ENCODE measurements around the gene ATXN2. TPM values are rescaled to one million over a fixed set of nuclear protein-coding genes. Genes with fewer than 3 reads are reported as not detected.
A peak's percentile ranks its signal among the peaks of the same experiment; 100 is the strongest.
"Not testable (repeated sequence)": the region's sequence is repeated elsewhere in the genome, so short reads cannot be mapped to it uniquely, and the experiment has no call there.

The ATXN2 gene
- polyA plus RNA-seq, 6 donors from 2014 or later: 12.0 to 38.0 (median 20.3) TPM

GRCh38 chr12:111578276-111578970 is 20.7 kb downstream of the ATXN2 start:
- Mint-ChIP-seq H3K27me3 (no peaks in the 10 kb centered on the region), H3K4me3 (no peak overlapping the region), H3K36me3 (peaks cover 0 to 8% of the 10 kb centered on the region in 2 donors), H3K27ac (peak overlapping the region in 1 of 6 donors; percentile 36), H3K4me1 (peaks cover 16 to 24% (median 21%) of the 10 kb centered on the region in 3 donors), H3K9me3 (no peaks in the 10 kb centered on the region)
- no peak for ATAC-seq (ENCODE audit: low read depth in 2 of 2)
- DNase-seq: no peak

DNA sequence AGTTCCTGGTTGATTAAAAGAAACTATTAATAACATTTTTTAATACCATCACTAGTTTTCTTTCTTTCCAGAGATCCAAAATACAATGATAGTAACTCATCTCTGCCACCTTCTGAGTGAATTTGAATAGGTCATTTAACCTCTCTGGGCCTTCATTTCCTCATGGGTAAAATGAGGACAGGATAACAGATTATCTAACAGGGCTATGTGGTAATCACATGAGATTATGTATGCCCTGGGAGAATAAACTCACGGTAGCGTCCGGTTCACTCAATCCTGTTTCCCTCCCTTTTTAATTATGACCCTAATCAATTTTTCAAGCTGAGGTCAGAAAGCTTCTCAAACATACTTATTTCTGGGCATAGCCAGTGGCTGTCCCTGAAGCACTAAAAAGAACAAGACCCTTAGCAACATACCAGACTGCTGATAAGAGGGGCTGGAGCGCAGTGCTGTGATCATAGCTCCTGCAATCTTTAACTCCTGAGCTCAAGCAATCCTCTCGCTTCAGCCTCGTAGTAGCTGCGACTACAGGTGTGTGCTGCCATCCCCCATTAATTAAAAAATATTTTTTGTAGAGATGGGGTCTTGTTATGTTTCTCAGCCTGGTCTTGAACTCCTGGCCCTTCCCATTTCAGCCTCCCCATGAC is 24.2 kb downstream of the ATXN2 start:
- Mint-ChIP-seq H3K4me3 (no peak overlapping the region), H3K27ac (peak overlapping the region in 4 of 6 donors; percentile 18 to 31 (median 27)), H3K4me1 (peaks cover 17 to 29% (median 21%) of the 10 kb centered on the region in 3 donors), H3K27me3 (no peaks in the 10 kb centered on the region), H3K9me3 (no peaks in the 10 kb centered on the region), H3K36me3 (no peaks in the 10 kb centered on the region)
- ATAC-seq (ENCODE audit: low read depth in 2 of 2) (no peak), DNase-seq (no peak)

GRCh38 chr12:111573476-111573875 is 25.6 kb downstream of the ATXN2 start:
- Mint-ChIP-seq H3K27ac (peak overlapping the region in 1 of 6 donors; percentile 4), H3K27me3 (no peaks in the 10 kb centered on the region)
- DNase-seq: no peak

GRCh38 chr12:111570084-111570961 is 28.8 kb downstream of the ATXN2 start:
- H3K4me3 Mint-ChIP-seq: no peak overlapping the region
- no peaks in the 10 kb centered on the region for H3K27me3 Mint-ChIP-seq
- no peak for ATAC-seq (ENCODE audit: low read depth in 2 of 2)
- peaks cover 17 to 26% (median 21%) of the 10 kb centered on the region in 3 donors for H3K4me1 Mint-ChIP-seq
- H3K9me3 Mint-ChIP-seq: no peaks in the 10 kb centered on the region
- no peaks in the 10 kb centered on the region for H3K36me3 Mint-ChIP-seq
- H3K27ac Mint-ChIP-seq: peak overlapping the region in 3 of 6 donors; percentile 12 to 27 (median 16)
- DNase-seq: no peak

More at GRCh38 chr12:111573476-111573875, 25.6 kb downstream of the ATXN2 start:
- ATAC-seq (ENCODE audit: low read depth in 2 of 2): no peak
- peaks cover 17 to 23% (median 22%) of the 10 kb centered on the region in 3 donors for H3K4me1 Mint-ChIP-seq
- no peaks in the 10 kb centered on the region for H3K9me3 Mint-ChIP-seq
- H3K36me3 Mint-ChIP-seq: no peaks in the 10 kb centered on the region
- H3K4me3 Mint-ChIP-seq: no peak overlapping the region

- no peak for ATAC-seq (ENCODE audit: low read depth in 2 of 2)
- no peaks in the 10 kb centered on the region for H3K9me3 Mint-ChIP-seq
- DNase-seq: no peak
- H3K27me3 Mint-ChIP-seq: no peaks in the 10 kb centered on the region
- H3K4me3 Mint-ChIP-seq: no peak overlapping the region
- H3K27ac Mint-ChIP-seq: peak overlapping the region in 2 of 6 donors; percentile 12 to 51
- peaks cover 17 to 26% (median 24%) of the 10 kb centered on the region in 3 donors for H3K4me1 Mint-ChIP-seq
- no peaks in the 10 kb centered on the region for H3K36me3 Mint-ChIP-seq
Measured at GRCh38 chr12:111569363-111570083, 29.6 kb downstream of the ATXN2 start.

GRCh38 chr12:111560844-111561243 is 38.3 kb downstream of the ATXN2 start:
- not testable (repeated sequence) for H3K9me3 Mint-ChIP-seq; H3K4me3 Mint-ChIP-seq; H3K27me3 Mint-ChIP-seq; DNase-seq; H3K36me3 Mint-ChIP-seq; ATAC-seq (ENCODE audit: low read depth in 2 of 2)
- Mint-ChIP-seq H3K27ac (peak overlapping the region in 2 of 6 donors; percentile 61 to 76), H3K4me1 (peaks cover 16 to 39% (median 33%) of the 10 kb centered on the region in 3 donors)

DNA sequence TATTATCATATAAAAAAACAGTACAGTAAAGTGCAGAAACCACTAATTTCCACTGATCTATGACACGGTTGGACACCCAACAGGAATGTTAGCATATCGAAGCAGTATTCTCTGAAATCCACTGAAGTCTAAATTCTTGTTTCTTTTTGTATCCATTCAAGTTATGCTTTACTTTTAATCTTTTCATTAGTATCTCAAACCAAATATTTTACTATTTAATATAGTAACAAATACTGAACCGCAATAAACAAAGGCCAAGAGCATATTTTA is 41.1 kb downstream of the ATXN2 start:
- no peak for ATAC-seq (ENCODE audit: low read depth in 2 of 2)
- Mint-ChIP-seq H3K36me3 (peaks cover 0 to 8% of the 10 kb centered on the region in 2 donors), H3K27ac (no peak overlapping the region)

DNA sequence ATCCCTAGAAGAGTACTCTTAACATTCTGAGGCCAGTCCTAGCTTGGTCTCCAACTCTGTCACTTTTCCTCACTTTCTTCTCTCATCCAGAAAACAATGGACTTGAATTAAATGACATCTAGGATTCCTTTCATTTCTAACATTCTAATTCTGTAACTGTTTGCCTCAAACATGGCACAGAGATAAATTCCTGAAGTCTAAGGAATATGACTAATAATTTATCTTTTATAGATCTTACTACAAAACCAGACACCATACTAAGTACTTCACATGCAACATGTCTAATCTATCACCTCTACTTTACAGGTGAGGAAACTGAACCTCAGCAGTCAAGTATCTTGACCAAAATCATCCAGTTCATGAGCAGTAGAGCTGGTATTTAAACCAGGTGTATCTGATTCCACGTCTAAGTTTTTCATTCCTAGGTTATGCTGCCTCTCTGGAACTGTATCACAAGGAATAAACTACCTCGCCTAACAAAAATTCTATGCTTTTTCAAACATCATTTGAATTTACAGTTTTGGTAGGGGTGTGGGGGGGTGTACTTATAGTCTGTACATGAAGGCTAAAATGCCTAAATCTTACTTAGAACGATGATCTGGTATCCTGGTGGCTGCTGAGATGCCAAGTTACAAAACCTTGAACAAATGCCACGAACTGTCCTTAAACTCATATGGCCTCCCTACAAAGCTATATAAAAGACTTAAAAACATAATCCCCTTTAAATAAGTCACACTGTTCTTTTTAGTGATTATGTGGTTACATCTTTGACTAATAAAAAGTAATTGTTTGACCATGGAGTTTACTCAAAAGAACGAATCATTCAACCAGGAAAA is 41.6 kb downstream of the ATXN2 start:
- no peak for DNase-seq
- peaks cover 0 to 8% of the 10 kb centered on the region in 2 donors for H3K36me3 Mint-ChIP-seq
- peaks cover 0 to 7% (median 3%) of the 10 kb centered on the region in 7 donors for H3K9me3 Mint-ChIP-seq
- H3K4me3 Mint-ChIP-seq: no peak overlapping the region
- H3K27ac Mint-ChIP-seq: peak overlapping the region in 4 of 6 donors; percentile 19 to 59 (median 54)
- peaks cover 11 to 23% (median 20%) of the 10 kb centered on the region in 3 donors for H3K4me1 Mint-ChIP-seq
- H3K27me3 Mint-ChIP-seq: no peaks in the 10 kb centered on the region
- no peak for ATAC-seq (ENCODE audit: low read depth in 2 of 2)

More for the DNA sequence above, 41.1 kb downstream of the ATXN2 start:
- peaks cover 0 to 7% (median 3%) of the 10 kb centered on the region in 7 donors for H3K9me3 Mint-ChIP-seq
- peaks cover 11 to 28% (median 20%) of the 10 kb centered on the region in 3 donors for H3K4me1 Mint-ChIP-seq
- H3K27me3 Mint-ChIP-seq: no peaks in the 10 kb centered on the region
- H3K4me3 Mint-ChIP-seq: no peak overlapping the region
- no peak for DNase-seq

DNA sequence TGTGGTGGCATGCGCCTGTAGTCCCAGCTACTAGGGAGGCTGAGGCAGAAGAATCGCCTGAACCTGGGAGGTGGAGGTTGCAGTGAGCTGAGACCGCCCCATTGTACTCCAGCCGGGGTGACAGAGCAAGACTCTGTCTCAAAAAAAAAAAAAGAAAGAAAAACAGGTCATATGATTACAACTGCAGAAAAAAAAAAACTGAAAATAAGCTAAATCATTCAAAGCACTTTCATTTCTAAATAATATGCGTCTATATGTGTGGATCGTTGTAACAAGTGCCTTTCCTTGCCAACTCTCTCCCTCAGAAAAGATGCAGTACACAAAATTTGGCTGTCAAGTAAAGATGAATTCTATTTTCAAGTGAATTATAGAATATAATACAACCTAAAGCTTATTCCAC is 42.4 kb downstream of the ATXN2 start:
- ATAC-seq (ENCODE audit: low read depth in 2 of 2) (no peak), DNase-seq (no peak)
- Mint-ChIP-seq H3K36me3 (peaks cover 4 to 8% of the 10 kb centered on the region in 2 donors), H3K4me3 (no peak overlapping the region), H3K9me3 (peaks cover 0 to 7% (median 3%) of the 10 kb centered on the region in 7 donors), H3K4me1 (peaks cover 11 to 20% (median 19%) of the 10 kb centered on the region in 3 donors), H3K27me3 (no peaks in the 10 kb centered on the region), H3K27ac (peak overlapping the region in 2 of 6 donors; percentile 56 to 74)

DNA sequence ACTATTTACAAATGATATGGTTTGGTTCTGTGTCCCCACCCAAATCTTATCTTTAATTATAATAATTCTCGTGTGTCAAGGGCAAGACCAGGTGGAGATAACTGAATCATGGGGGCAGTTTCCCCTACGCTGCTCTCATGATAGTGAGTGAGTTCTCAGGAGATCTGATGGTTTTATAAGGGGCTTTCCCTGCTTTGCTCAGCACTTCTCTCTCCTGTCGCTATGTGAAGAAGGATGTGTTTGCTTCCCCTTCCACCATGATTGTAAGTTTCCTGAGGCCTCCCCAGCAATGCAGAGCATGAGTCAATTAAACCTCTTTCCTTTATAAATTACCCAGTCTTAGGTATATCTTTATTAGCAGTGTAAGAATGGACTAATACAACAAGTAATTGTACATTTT is 43.8 kb downstream of the ATXN2 start:
- not testable (repeated sequence) for ATAC-seq (ENCODE audit: low read depth in 2 of 2); DNase-seq; H3K4me3 Mint-ChIP-seq; H3K9me3 Mint-ChIP-seq; H3K36me3 Mint-ChIP-seq; H3K27me3 Mint-ChIP-seq; H3K27ac Mint-ChIP-seq
- peaks cover 6 to 17% (median 12%) of the 10 kb centered on the region in 3 donors for H3K4me1 Mint-ChIP-seq

DNA sequence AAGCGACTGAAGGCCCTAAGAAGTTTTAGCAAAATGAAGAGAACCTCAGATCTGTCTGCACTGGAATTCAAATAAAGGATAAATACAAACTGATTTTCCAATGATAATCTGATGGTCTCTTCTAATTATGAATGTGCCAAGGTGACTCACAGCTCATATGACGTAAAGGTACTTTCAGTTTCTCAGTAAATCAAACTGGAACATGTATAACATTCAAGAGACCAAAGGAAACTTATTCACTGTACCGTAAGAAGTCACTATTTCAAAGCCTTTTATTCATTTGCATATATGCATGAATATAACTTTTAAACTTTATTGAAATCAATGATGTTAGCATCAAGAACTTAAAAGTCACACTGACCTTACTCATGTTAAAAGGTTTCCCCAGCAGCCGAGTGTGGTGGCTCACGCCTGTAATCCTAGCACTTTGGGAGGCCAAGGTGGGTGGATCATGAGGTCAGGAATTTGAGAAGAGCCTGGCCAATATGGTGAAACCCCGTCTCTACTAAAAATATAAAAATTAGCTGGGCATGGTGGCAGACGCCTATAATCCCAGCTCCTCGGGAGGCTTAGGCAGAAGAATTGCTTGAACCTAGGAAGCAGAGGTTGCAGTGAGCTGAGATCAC is 52.2 kb downstream of the ATXN2 start:
- Mint-ChIP-seq H3K27me3 (no peaks in the 10 kb centered on the region), H3K9me3 (no peaks in the 10 kb centered on the region), H3K36me3 (peaks cover 18 to 25% of the 10 kb centered on the region in 2 donors), H3K4me1 (peaks cover 0 to 4% (median 0%) of the 10 kb centered on the region in 3 donors), H3K27ac (peak overlapping the region in 2 of 6 donors; percentile 2 to 7), H3K4me3 (no peak overlapping the region)
- DNase-seq (no peak), ATAC-seq (ENCODE audit: low read depth in 2 of 2) (no peak)

GRCh38 chr12:111546171-111546570 is 52.9 kb downstream of the ATXN2 start:
- peaks cover 0 to 4% (median 0%) of the 10 kb centered on the region in 3 donors for H3K4me1 Mint-ChIP-seq

More at GRCh38 chr12:111546171-111546570, 52.9 kb downstream of the ATXN2 start:
- no peaks in the 10 kb centered on the region for H3K27me3 Mint-ChIP-seq
- H3K36me3 Mint-ChIP-seq: peaks cover 18 to 25% of the 10 kb centered on the region in 2 donors
- H3K4me3 Mint-ChIP-seq: no peak overlapping the region
- DNase-seq (no peak), ATAC-seq (ENCODE audit: low read depth in 2 of 2) (no peak)
- peak overlapping the region in 3 of 6 donors; percentile 2 to 64 (median 7) for H3K27ac Mint-ChIP-seq
- H3K9me3 Mint-ChIP-seq: no peaks in the 10 kb centered on the region

Data from naive B cell (primary cell).